ENCODE measurements around the gene DCTPP1. TPM values are rescaled to one million over a fixed set of nuclear protein-coding genes. Genes with fewer than 3 reads are reported as not detected.

The DCTPP1 gene
- total RNA-seq, 1 experiment from 2014 or later = 125 TPM

DNA sequence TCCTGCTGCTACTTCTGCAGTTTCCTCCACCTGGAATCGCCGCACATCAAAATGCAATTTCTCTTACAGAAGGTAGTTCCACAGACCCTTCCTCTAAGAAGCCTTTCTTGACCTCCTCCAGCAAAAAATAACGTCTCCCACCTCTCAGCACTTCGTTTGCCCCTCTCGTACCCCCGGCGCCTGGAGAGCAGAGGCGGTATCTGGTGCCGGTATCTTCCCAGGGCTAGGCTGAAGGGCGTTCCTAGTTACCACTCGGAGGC, 482 bp downstream of the DCTPP1 start:
- no peak for TF ChIP-seq EGR1 (IDR thresholded peaks at IDR 0.05; ENCODE audit: low read depth)
- TF ChIP-seq SP1 (IDR thresholded peaks at IDR 0.05; ENCODE audit: low read depth) = no peak
- no peak for TF ChIP-seq SIN3A (IDR thresholded peaks at IDR 0.05; ENCODE audit: low read depth)
- no peak for TF ChIP-seq TCF7L2 (IDR thresholded peaks at IDR 0.05; ENCODE audit: borderline replicate concordance, extremely low read depth, insufficient read depth, insufficient read length)
- no peak for TF ChIP-seq CEBPB (IDR thresholded peaks at IDR 0.05; ENCODE audit: low read depth)
- TF ChIP-seq, protein P1, sequence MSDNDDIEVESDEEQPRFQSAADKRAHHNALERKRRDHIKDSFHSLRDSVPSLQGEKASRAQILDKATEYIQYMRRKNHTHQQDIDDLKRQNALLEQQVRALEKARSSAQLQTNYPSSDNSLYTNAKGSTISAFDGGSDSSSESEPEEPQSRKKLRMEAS (IDR thresholded peaks at IDR 0.05) = no peak
- TF ChIP-seq EZH2phosphoT487 (IDR thresholded peaks at IDR 0.05; ENCODE audit: borderline replicate concordance) = no peak
- TF ChIP-seq, protein P2, sequence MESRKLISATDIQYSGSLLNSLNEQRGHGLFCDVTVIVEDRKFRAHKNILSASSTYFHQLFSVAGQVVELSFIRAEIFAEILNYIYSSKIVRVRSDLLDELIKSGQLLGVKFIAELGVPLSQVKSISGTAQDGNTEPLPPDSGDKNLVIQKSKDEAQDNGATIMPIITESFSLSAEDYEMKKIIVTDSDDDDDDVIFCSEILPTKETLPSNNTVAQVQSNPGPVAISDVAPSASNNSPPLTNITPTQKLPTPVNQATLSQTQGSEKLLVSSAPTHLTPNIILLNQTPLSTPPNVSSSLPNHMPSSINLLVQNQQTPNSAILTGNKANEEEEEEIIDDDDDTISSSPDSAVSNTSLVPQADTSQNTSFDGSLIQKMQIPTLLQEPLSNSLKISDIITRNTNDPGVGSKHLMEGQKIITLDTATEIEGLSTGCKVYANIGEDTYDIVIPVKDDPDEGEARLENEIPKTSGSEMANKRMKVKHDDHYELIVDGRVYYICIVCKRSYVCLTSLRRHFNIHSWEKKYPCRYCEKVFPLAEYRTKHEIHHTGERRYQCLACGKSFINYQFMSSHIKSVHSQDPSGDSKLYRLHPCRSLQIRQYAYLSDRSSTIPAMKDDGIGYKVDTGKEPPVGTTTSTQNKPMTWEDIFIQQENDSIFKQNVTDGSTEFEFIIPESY (IDR thresholded peaks at IDR 0.05; ENCODE audit: extremely low read depth, insufficient replicate concordance, low read length) = no peak
- TF ChIP-seq, protein P3, sequence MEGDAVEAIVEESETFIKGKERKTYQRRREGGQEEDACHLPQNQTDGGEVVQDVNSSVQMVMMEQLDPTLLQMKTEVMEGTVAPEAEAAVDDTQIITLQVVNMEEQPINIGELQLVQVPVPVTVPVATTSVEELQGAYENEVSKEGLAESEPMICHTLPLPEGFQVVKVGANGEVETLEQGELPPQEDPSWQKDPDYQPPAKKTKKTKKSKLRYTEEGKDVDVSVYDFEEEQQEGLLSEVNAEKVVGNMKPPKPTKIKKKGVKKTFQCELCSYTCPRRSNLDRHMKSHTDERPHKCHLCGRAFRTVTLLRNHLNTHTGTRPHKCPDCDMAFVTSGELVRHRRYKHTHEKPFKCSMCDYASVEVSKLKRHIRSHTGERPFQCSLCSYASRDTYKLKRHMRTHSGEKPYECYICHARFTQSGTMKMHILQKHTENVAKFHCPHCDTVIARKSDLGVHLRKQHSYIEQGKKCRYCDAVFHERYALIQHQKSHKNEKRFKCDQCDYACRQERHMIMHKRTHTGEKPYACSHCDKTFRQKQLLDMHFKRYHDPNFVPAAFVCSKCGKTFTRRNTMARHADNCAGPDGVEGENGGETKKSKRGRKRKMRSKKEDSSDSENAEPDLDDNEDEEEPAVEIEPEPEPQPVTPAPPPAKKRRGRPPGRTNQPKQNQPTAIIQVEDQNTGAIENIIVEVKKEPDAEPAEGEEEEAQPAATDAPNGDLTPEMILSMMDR (IDR thresholded peaks at IDR 0.05 in 2 of 3, conservative IDR thresholded peaks at IDR 0.05 in 1 of 3; ENCODE audit: borderline replicate concordance in 1 of 3, insufficient read depth in 1 of 3, low read depth in 2 of 3, low read length in 2 of 3) = no peak
- no peak for TF ChIP-seq EZH2 (IDR thresholded peaks at IDR 0.05)
- TF ChIP-seq JUND (IDR thresholded peaks at IDR 0.05) = no peak
- no peak for TF ChIP-seq CBX3 (IDR thresholded peaks at IDR 0.05; ENCODE audit: low read depth)
- no peak for TF ChIP-seq POLR2A (IDR thresholded peaks at IDR 0.05; ENCODE audit: borderline replicate concordance, extremely low read depth, insufficient read depth, insufficient read length)
- TF ChIP-seq, protein P4, sequence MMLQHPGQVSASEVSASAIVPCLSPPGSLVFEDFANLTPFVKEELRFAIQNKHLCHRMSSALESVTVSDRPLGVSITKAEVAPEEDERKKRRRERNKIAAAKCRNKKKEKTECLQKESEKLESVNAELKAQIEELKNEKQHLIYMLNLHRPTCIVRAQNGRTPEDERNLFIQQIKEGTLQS (IDR thresholded peaks at IDR 0.05) = no peak
- TF ChIP-seq SRF (IDR thresholded peaks at IDR 0.05; ENCODE audit: low read depth) = no peak
- TF ChIP-seq FOSL1 (IDR thresholded peaks at IDR 0.05; ENCODE audit: low read depth) = no peak
- ChIA-PET RAD21 (ENCODE audit: low non-redundant PET in 1 of 2, low total read pairs in 2 of 2, uncharacterized antibody in 2 of 2, unreplicated experiment in 2 of 2) (interaction anchor here (0.6 to 1.6 kb wide), 12 partner anchors 11 to 221 kb away, joined by 3 to 18 read pairs (median 4); partner anchors contain the start of genes CD2BP2 (in 1 of the 2), PRR14 (in 1 of the 2), ZNF688 (in 1 of the 2) and ZNF747 (in 1 of the 2)), CTCF (interaction anchor here (0.6 to 2.4 kb wide), 45 partner anchors 10 to 524 kb away, joined by 3 to 52 read pairs (median 5); partner anchors contain the start of genes FBRS, PRR14, TBC1D10B and TBX6), POLR2A (interaction anchor here (0.5 to 1.6 kb wide), 15 partner anchors 11 to 507 kb away, joined by 3 to 15 read pairs (median 4); partner anchors contain the start of genes PRR14, SEPHS2, ZNF48 and ZNF689)
- Histone ChIP-seq H3K4me3 (replicated peaks in 1 of 2; ENCODE audit: low read depth in 1 of 2, low read length in 2 of 2) (peak overlapping the region; percentile 89 to 94), H3K9ac (ENCODE audit: low read length) (peak overlapping the region; percentile 96), H4K20me1 (ENCODE audit: insufficient read depth) (no peaks in the 10 kb centered on the region), H3K79me2 (ENCODE audit: insufficient read depth, low read length) (peaks cover 53% of the 10 kb centered on the region), H3K9me3 (ENCODE audit: control insufficient read depth in 1 of 2, insufficient read depth in 1 of 2, low read depth in 1 of 2, low read length in 2 of 2) (no peaks in the 10 kb centered on the region), H3K9me2 (ENCODE audit: insufficient read depth) (no peaks in the 10 kb centered on the region), H3K27me3 (ENCODE audit: insufficient read depth, low read length) (no peaks in the 10 kb centered on the region), H2AFZ (ENCODE audit: low read depth, low read length, poor library complexity, severe bottlenecking) (no peak overlapping the region), H3K27ac (ENCODE audit: low read depth, low read length) (peak overlapping the region; percentile 66), H3K4me2 (ENCODE audit: low read length) (peak overlapping the region; percentile 89), H3K36me3 (ENCODE audit: control insufficient read depth in 1 of 2, insufficient read depth in 2 of 2, low read length in 2 of 2) (peaks cover 6 to 30% of the 10 kb centered on the region in 2 experiments; a peak in 3 of 4 replicates), H3K4me1 (ENCODE audit: control insufficient read depth in 1 of 2, insufficient read depth in 2 of 2, low read length in 2 of 2) (peaks cover 8 to 29% of the 10 kb centered on the region in 2 experiments)
- ATAC-seq = no peak; the same call in 1 of the 2 replicates
- TSS peak; percentile 65 for BruUV-seq (replicated peaks)
- intact Hi-C loops (cut with micrococcal nuclease) = no loop called here
- no peak for DNase-seq (ENCODE audit: low read depth, low spot score)
